ENCODE data around the gene UNC5CL.

Gene UNC5CL

GRCh38 chr6:41062056-41062455 is 23.0 kb upstream of the UNC5CL start:
- no peak for FAIRE-seq

GRCh38 chr6:41061196-41061726 is 22.2 kb upstream of the UNC5CL start:
- no peak for FAIRE-seq

DNA sequence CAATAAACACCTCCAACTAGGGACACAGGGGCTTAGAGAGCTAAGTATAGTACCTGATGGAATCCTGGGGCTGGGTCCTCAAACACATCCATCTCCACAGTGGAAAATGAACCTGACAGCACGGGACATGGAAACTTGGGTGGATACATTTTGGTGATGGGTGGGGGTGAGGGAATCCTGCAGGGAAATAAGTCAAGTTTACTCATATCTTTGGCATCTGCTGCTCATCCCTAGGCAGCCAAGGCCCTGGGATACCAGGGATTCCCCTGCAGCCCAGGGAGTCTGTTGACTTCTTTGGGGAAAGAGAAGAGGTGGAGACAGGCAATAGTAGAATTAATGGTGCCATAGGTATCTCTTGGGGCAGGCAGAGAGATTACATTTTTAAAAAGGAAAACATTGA is 20.5 kb upstream of the UNC5CL start:
- FAIRE-seq = no peak

GRCh38 chr6:41058783-41059181 is 19.8 kb upstream of the UNC5CL start:
- no peak for FAIRE-seq

- no peak for FAIRE-seq
Measured at GRCh38 chr6:41056768-41057490, 17.9 kb upstream of the UNC5CL start.

DNA sequence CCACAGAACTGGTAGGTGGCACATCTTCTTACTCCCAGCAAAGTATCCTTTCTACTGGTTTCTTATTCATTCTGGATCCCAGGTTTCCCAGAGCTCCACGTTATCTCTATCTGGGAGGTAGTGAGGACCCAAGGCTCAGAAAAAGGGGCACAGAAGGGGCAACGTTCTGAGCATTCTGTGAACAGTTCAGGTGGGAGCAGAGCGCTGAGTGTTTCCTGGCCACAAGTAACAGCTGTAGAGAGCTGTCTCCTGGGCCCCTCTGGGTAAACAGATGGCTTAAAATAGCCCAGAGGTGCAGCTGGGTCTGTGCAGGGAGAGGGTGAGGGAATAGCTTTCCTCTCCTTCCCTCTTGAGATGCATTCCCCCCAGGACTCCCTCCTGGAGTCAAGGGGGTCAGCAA is 16.1 kb upstream of the UNC5CL start:
- FAIRE-seq = no peak

- FAIRE-seq = no peak
Measured at GRCh38 chr6:41054511-41054910, 15.5 kb upstream of the UNC5CL start.

- FAIRE-seq = no peak
Measured at GRCh38 chr6:41053041-41053440, 14.0 kb upstream of the UNC5CL start, which contains the start of gene APOBEC2. Gene APOBEC2, plus strand, starts transcription at chr6:41053202. Its CDS starts 146 bp downstream, at chr6:41053348.

DNA sequence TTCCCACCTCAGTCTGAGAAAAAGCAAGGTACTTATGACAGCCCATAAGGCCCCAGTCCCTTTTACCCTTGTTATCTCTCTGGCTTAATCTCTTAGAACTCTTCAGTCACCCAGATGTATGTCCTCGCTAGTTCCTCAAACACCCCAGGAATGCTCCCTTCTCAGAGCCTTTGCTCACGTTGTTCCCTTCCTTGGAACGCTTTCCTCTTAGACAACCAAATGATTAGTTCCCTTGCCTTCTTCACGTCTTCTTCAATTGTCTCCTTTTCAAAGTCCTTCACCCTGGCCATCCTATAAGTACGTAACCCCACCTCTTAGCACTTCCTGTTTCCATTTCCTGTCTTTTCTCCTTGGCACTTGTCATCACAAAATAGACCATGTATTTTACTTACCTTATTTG is 12.9 kb upstream of the UNC5CL start:
- no peak for FAIRE-seq

DNA sequence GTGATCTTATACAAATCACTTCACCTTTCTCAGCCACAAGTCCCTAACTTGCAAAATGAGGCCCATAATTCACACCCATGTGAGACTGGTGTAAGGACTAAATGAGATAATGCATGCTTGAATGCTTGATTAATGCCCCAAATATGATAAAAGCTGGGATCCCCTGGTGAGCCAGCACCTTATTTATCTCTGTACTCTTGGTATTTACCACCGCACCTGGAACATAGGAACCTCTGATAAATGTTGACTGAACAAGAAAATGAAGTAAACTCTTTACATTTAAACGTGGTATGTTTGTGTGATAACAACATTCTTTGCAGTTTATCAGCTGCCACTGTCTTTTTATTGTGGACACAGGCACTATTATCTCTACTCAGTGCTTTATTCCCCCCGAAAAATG is 11.5 kb upstream of the UNC5CL start:
- FAIRE-seq = no peak

- FAIRE-seq = no peak
Measured at GRCh38 chr6:41049955-41050354, 10.9 kb upstream of the UNC5CL start.

DNA sequence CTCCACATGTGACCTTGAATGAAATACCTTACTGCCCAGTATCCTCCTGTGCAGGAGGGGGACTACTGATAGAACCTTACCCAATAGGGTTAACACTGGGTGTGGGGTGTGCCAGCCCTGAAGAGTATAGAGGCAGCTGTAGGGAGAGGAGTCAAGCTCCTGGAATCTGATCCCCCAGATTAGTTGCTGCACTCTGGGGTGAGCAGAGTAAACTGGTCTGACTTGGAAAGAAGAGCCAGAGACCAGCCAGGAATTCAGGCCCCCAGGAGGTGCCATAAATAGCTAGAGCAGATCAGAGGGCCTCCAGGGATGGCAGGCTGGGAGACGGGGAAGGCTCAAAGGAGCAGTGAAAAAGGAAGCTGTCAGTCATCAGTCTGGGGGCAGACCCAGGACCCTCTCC is 10.5 kb upstream of the UNC5CL start:
- no peak for FAIRE-seq

DNA sequence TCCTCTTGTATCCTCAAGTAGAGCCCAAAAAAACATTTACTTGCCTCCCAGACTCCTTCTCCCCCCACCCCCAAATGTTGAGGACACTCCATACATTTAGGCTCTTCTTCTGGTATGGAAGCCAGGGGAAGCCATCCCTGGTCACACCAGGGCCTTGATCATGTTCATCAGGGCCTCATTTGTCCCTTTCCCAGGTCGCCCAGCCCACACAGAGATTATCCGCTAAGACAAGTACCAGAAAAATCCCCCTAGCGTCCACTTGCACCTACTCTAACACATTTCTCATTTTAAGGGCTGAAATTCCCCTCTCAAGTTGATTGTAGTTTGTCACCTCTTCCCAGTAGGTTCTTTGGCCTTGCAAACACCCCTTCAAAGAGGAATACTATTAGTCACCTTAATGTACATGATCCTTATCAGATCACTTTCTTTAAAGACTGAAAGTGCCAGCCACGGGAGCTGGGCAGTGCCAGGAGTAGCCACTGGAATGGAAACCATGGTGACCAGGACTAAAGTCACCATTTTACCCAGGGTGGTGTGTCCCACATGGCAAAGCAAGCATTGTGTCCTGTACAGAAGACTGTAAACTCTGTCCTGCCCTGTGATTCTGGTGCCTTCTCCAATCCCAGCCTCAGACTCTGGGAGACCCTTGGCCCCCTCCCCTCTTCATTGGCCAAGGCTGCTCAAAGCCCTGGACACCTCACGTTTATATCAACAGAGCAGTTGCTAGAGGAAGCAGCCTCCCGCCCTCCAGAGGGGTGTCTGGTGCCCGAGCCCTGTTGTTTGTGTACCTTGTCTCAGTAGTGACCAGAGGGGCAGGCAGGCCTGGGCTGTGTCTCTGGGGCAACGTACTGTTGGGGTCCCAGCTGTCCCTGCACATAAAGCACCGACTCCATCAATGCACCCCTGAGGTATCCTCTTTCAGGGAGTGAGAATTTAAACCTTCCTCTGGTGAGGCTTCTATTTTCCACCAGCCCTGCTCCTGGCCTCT is 9.0 kb upstream of the UNC5CL start:
- FAIRE-seq = no peak

GRCh38 chr6:41047306-41047705 is 8.3 kb upstream of the UNC5CL start:
- no peak for FAIRE-seq

DNA sequence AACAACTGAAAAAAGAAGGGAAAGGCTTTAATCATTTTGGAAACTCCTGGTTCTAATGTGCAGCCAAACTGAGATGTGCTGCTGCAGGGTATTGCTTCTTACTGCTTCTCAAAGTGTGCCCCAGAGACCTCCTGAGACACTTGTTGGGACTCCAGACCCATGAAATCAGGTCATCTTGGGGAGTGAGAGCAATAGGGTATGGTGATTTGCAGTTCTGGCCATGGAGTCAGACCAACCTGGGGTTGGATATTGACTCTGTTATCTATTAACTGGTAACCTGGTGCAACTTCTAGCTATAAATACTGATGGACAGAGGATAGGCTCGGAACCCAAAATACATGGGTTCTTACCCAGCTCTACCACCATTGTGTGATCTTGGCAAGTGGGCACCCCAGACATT is 7.1 kb upstream of the UNC5CL start:
- no peak for FAIRE-seq

DNA sequence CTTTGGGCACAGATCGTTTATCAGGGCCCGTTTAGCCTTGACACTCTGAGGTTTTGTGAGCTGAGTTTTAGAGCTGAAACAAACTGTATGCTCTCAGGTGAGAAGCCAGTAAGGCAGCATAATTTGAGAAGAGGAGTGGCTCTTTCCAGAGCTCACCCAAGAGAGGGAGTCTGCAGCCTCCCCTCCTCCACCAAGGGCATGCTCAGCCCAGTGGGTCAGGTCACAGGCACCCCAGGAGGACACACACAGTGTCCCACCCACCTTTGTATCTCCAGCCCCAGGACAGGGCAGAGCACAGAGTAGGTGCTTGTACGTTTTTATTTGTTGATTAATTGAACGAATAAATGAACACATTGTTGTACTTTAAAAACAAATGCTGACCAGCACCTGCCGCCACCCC is 6.6 kb upstream of the UNC5CL start:
- FAIRE-seq = no peak

DNA sequence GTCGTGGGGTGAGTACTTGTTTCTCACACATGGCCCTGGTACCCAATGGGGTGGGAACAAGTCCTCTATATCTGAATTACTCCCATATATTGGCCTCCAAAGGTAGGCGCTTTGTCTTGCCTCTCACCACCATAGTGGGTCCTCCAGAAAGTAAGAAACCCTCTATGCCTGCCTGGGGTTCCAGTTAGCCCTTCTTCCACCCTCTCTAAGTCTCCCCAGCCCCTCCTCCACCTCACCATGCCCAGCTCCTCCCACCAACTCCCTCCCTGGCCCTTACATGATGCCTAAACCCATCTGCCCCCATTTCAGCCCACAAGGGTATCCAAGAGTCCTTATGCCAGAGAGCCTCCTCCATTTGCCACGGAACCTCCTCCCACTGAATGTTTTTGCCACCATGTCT is 4.1 kb upstream of the UNC5CL start:
- no peak for FAIRE-seq

DNA sequence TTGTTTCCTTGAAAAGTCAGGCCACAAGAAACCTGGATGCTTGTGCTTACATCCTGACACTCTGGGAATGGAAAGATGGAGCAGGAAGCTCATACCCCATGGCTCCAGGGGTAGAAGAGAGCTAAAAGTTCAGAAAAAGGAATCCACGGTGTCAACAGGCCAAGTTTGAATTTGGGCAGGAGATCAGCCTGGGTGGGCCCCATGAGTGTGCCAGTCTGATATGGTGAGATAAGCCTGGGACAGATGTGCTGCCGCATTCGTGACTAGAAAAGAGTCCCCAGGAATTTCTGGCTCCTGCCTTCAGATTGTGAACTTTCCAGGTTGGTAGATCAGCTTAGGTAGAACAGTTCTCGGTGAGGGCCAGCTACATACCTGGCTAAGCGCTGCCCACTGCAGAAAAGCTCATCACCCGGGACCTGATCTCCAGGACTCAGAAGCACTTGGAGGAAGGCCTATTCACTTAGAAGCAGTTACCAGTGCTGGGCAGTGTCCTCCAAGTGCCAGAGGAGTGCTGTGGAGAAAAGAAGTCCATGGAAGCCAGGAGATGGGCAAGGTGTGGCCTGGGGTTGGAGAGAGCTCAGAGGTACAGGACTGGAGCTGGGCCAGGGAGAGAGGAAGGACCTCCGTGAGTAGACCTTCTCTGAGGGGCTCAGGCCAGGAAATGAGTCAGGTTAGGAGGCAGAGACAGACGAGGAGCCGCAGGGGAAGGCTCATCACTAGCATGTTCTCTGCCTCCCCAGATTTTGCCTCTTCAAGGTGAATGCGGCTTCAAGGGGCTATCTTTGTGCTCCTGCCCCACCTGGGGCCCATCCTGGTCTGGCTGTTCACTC is 3.4 kb upstream of the UNC5CL start, which contains the start of gene TSPO2:
Gene TSPO2, plus strand, starts transcription at position 242 of the 830 bp plus-strand sequence. Its CDS starts 519 bp downstream, at position 761.
- FAIRE-seq = no peak

- FAIRE-seq = no peak
Measured at GRCh38 chr6:41040940-41041536, 2.0 kb upstream of the UNC5CL start.

- no peak for FAIRE-seq
Measured at GRCh38 chr6:41040101-41040939, 1.3 kb upstream of the UNC5CL start.

GRCh38 chr6:41038205-41038604 is 816 bp downstream of the UNC5CL start:
- FAIRE-seq = no peak

Measured in TTC549 (cell line).